ENCODE data around the gene NXPH4. TPM values are rescaled to one million over a fixed set of nuclear protein-coding genes. Genes with fewer than 3 reads are reported as not detected.

NXPH4 gene
- not detected in 2 replicates for total RNA-seq

GRCh38 chr12:57216014-57216911 is at the start of gene NXPH4:
Gene NXPH4, plus strand, starts transcription at chr12:57216794. Its CDS starts 176 bp downstream, at chr12:57216970.

GRCh38 chr12:57229634-57230380 is 13.2 kb downstream of the NXPH4 start, which contains the start of gene SHMT2:
Gene SHMT2, plus strand, starts transcription at chr12:57229711. Its CDS starts 68 bp downstream, at chr12:57229779.

GRCh38 chr12:57250956-57251355 is 34.4 kb downstream of the NXPH4 start, which contains the start of gene STAC3:
Gene STAC3, minus strand, starts transcription at chr12:57251187. Its CDS starts 1,551 bp downstream, at chr12:57249636.

Other genes with a start within 250 kb of the NXPH4 start
- gene ZBTB39, start 210.2 kb upstream of the NXPH4 start, total RNA-seq = 3.6 and 3.9 TPM in 2 replicates
- not detected in 2 replicates for gene TAC3, start 200.3 kb upstream of the NXPH4 start, total RNA-seq
- not detected in 2 replicates for gene MYO1A, start 166.7 kb upstream of the NXPH4 start, total RNA-seq
- gene NEMP1, start 138.0 kb upstream of the NXPH4 start, total RNA-seq = 10.5 and 11.4 TPM in 2 replicates
- gene NAB2, start 127.7 kb upstream of the NXPH4 start, total RNA-seq = 15.3 and 16.1 TPM in 2 replicates
- 70.9 and 79.9 TPM in 2 replicates for gene STAT6, start 105.4 kb upstream of the NXPH4 start, total RNA-seq
- gene LRP1, start 88.3 kb upstream of the NXPH4 start, total RNA-seq = 0.40 and 0.54 TPM in 2 replicates
- gene LRP1-AS, start 69.2 kb upstream of the NXPH4 start, total RNA-seq = not detected in 2 replicates
- gene SHMT2, start 12.9 kb downstream of the NXPH4 start, total RNA-seq = 113 and 130 TPM in 2 replicates
- not detected in 2 replicates for gene STAC3, start 34.4 kb downstream of the NXPH4 start, total RNA-seq
- 9.6 TPM in 2 replicates for gene R3HDM2, start 214.2 kb downstream of the NXPH4 start, total RNA-seq
- gene INHBC, start 218.0 kb downstream of the NXPH4 start, total RNA-seq = not detected in 2 replicates
- 0.05 TPM in 1 of 2 replicates, not detected in the other for gene INHBE, start 238.5 kb downstream of the NXPH4 start, total RNA-seq
- not detected in 2 replicates for gene GLI1, start 243.0 kb downstream of the NXPH4 start, total RNA-seq

All from mammary microvascular endothelial cell (primary cell).